DOHH2 (cell line): ENCODE measurements around the gene MZB1.

Experiments
- EZH2phosphoT487 ChIP-seq: fragments of 200-600 bp; sonication (generic); IDR thresholded peaks from 2 replicates; pipeline ENCODE4 v1.6.1; 2017; ENCODE audit warnings: borderline replicate concordance, mild to moderate bottlenecking, antibody characterized with exemption, low read length, moderate library complexity, mixed read lengths
- TF ChIP-seq, protein P1 (sequence below): fragments of 200-600 bp; sonication (generic); IDR thresholded peaks from one replicate; pipeline ENCODE4 v1.5.1; 2014; ENCODE audit warnings: antibody characterized with exemption, mild to moderate bottlenecking, low read depth, low read length; ENCODE audit not compliant: poor library complexity, severe bottlenecking

DNA sequence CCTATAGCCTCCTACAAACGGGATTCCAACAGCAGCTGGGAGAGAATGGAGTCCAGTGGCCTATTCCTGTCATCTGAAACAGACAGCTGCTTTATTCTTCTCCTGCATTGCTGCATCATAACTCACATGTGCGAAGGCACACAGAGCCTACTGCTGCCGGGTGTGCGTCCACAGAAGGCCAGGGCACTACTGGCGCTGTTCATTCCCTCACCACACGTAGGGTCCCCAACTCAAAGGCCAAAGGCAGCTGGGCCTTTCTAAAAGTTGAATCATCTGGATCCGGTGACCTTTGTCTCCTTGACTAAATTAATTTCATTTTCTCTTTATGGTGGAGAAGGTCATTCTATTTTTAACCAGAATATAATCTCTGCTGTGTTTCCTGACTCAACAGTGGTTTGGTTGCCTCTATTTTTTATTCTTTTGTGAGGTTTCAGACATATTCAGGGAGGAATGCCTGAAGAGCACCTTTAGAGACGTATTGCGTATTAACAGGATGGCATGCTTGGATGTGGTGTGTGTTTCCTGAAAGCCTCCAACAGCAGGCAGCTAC lies 24.9 kb upstream of the MZB1 start:
- TF ChIP-seq, protein P1, sequence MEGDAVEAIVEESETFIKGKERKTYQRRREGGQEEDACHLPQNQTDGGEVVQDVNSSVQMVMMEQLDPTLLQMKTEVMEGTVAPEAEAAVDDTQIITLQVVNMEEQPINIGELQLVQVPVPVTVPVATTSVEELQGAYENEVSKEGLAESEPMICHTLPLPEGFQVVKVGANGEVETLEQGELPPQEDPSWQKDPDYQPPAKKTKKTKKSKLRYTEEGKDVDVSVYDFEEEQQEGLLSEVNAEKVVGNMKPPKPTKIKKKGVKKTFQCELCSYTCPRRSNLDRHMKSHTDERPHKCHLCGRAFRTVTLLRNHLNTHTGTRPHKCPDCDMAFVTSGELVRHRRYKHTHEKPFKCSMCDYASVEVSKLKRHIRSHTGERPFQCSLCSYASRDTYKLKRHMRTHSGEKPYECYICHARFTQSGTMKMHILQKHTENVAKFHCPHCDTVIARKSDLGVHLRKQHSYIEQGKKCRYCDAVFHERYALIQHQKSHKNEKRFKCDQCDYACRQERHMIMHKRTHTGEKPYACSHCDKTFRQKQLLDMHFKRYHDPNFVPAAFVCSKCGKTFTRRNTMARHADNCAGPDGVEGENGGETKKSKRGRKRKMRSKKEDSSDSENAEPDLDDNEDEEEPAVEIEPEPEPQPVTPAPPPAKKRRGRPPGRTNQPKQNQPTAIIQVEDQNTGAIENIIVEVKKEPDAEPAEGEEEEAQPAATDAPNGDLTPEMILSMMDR = no peak
- TF ChIP-seq EZH2phosphoT487 = no peak
